ENCODE data around the gene SARNP. TPM values are rescaled to one million over a fixed set of nuclear protein-coding genes. Genes with fewer than 3 reads are reported as not detected.

SARNP gene
- total and polyA plus RNA-seq, 10 of the 15 experiments (the other 5 are each of a cell fraction or from before 2014, with no cell fraction given) = 77.6 to 445 (median 188) TPM

DNA sequence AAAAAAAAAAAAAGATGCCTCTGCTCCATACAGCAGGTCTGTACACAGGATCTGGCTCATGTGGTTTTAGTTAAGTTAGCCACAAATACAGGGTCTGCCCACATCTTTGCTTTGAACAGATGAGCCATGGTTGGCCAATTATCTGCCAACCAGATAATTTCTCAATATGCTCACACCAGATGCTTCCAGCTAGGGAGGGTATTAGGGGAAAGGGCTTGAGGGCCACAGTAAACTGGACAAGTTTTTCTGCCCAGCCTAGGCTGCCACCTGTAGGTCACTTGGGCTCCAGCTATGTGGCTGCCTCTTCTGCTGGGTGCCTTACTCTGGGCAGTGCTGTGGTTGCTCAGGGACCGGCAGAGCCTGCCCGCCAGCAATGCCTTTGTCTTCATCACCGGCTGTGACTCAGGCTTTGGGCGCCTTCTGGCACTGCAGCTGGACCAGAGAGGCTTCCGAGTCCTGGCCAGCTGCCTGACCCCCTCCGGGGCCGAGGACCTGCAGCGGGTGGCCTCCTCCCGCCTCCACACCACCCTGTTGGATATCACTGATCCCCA is 96.6 kb downstream of the SARNP start:
- ChIA-PET SMC1A (ENCODE audit: uncharacterized antibody, unreplicated experiment) (interaction anchor here (1.1 to 3.5 kb wide), 5 partner anchors 9 to 64 kb away, joined by 3 to 16 read pairs (median 3); no protein-coding TSS in a partner anchor), RAD21 (ENCODE audit: unreplicated experiment) (interaction anchor here (0.8 to 11.0 kb wide), 3 partner anchors 16 to 64 kb away, joined by 4 to 113 read pairs (median 7); no protein-coding TSS in a partner anchor), POLR2A (interaction anchor here (1.0 to 2.4 kb wide), 2 partner anchors 9 to 47 kb away, joined by 3 to 10 read pairs; no protein-coding TSS in a partner anchor), CTCF (interaction anchor here (1.0 to 11.4 kb wide), 6 partner anchors 8 to 64 kb away, joined by 3 to 205 read pairs (median 17); partner anchors contain the start of gene CD63)
- peaks cover 7% of the 10 kb centered on the region in 2 experiments; a peak in 3 of 4 replicates for H3K36me3 ChIP-seq (ENCODE audit: control insufficient read depth in 2 of 2, insufficient read depth in 2 of 2, low read length in 1 of 2)
- no peak overlapping the region for H3K4me2 ChIP-seq (ENCODE audit: control insufficient read depth, insufficient read depth)
- H3K27me3 ChIP-seq (replicated peaks in 1 of 2; ENCODE audit: control insufficient read depth in 2 of 2, insufficient read depth in 2 of 2, low read length in 1 of 2) = no peaks in the 10 kb centered on the region
- peak; percentile 16; the same call in 2 of the 3 replicates for ATAC-seq
- H3K79me2 ChIP-seq (ENCODE audit: control insufficient read depth, insufficient read depth, low read length) = peaks cover 13% of the 10 kb centered on the region
- H4K20me1 ChIP-seq (ENCODE audit: control insufficient read depth, insufficient read depth) = no peaks in the 10 kb centered on the region
- no peak for FAIRE-seq
- DNase-seq (ENCODE audit: low read depth, low spot score) = no peak
- TF ChIP-seq SMC3 (IDR thresholded peaks at IDR 0.05; ENCODE audit: borderline replicate concordance, low read length) = peak; percentile 27; the same call in 1 of the 2 replicates
- no peak for TF ChIP-seq IKZF1 (conservative IDR thresholded peaks at IDR 0.05)
- TF ChIP-seq, protein P1, sequence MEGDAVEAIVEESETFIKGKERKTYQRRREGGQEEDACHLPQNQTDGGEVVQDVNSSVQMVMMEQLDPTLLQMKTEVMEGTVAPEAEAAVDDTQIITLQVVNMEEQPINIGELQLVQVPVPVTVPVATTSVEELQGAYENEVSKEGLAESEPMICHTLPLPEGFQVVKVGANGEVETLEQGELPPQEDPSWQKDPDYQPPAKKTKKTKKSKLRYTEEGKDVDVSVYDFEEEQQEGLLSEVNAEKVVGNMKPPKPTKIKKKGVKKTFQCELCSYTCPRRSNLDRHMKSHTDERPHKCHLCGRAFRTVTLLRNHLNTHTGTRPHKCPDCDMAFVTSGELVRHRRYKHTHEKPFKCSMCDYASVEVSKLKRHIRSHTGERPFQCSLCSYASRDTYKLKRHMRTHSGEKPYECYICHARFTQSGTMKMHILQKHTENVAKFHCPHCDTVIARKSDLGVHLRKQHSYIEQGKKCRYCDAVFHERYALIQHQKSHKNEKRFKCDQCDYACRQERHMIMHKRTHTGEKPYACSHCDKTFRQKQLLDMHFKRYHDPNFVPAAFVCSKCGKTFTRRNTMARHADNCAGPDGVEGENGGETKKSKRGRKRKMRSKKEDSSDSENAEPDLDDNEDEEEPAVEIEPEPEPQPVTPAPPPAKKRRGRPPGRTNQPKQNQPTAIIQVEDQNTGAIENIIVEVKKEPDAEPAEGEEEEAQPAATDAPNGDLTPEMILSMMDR (IDR thresholded peaks at IDR 0.05 in 2 of 3, conservative IDR thresholded peaks at IDR 0.05 in 1 of 3; ENCODE audit: control insufficient read depth in 2 of 3, extremely low read depth in 1 of 3, insufficient read depth in 1 of 3, low read depth in 3 of 3, low read length in 3 of 3) = peak; percentile 26 to 54 (median 51); a peak in 4 of 6 replicates
- TF ChIP-seq SUPT20H (IDR thresholded peaks at IDR 0.05; ENCODE audit: borderline replicate concordance, control insufficient read depth, low read depth, low read length) = no peak
- peak; percentile 55 for TF ChIP-seq RAD21 (IDR thresholded peaks at IDR 0.05; ENCODE audit: insufficient read depth, low read depth, low read length)
- peak; percentile 21 for TF ChIP-seq RUNX3 (IDR thresholded peaks at IDR 0.05; ENCODE audit: low read length)
- 92% methylated on average over 8 of the region's 9 CpGs for WGBS (ENCODE audit: insufficient coverage, insufficient replicate concordance, low lambda C conversion rate, missing lambda C conversion rate)
- no TSS peak for BruUV-seq (replicated peaks)
- H3K4me1 ChIP-seq (ENCODE audit: control insufficient read depth, insufficient read depth, low read length) = peaks cover 25% of the 10 kb centered on the region
- H2AFZ ChIP-seq (ENCODE audit: control insufficient read depth, low read depth, low read length) = no peak overlapping the region
- H3K9me3 ChIP-seq (replicated peaks; ENCODE audit: control insufficient read depth, insufficient read depth, low read length) = no peaks in the 10 kb centered on the region
- intact Hi-C loops (cut with micrococcal nuclease; ENCODE audit: unreplicated experiment) (loop anchor here (1.0 kb wide), 1 partner anchor 61 kb away; no protein-coding TSS in a partner anchor), in situ Hi-C loops (cut with MboI) (no loop called here)
- no peak overlapping the region for H3K9ac ChIP-seq (ENCODE audit: control insufficient read depth, insufficient read depth, low read length)
- no peak overlapping the region for H3K4me3 ChIP-seq
- no peak overlapping the region for H3K27ac ChIP-seq (ENCODE audit: control insufficient read depth, insufficient read depth)

Data from GM12878 (cell line).